NCI-H1092 (cell line): ENCODE data around the gene TSGA10IP.

Source experiments
- DNase-seq: peaks from one replicate; lab custom pipeline; 2025; lab: John Stamatoyannopoulos, UW

The TSGA10IP gene

GRCh38 chr11:65945430-65945911 lies at the start of gene TSGA10IP:
TSS of gene TSGA10IP (plus strand) at chr11:65945480. CDS start at chr11:65945676, 196 bp downstream.
- no peak for DNase-seq

- no peak for DNase-seq
Measured at GRCh38 chr11:65895482-65895981, 49.7 kb upstream of the TSGA10IP start.

- DNase-seq: no peak
Measured at GRCh38 chr11:65896034-65896999, 49.0 kb upstream of the TSGA10IP start.

- DNase-seq: no peak
Measured at GRCh38 chr11:65897020-65897471, 48.2 kb upstream of the TSGA10IP start.

- DNase-seq: no peak
Measured at GRCh38 chr11:65898656-65899355, 46.5 kb upstream of the TSGA10IP start.

- no peak for DNase-seq
Measured at GRCh38 chr11:65899356-65900124, 45.7 kb upstream of the TSGA10IP start.

- no peak for DNase-seq
Measured at GRCh38 chr11:65900125-65900898, 45.0 kb upstream of the TSGA10IP start, which contains the start of gene FOSL1. TSS of gene FOSL1 (minus strand) at chr11:65900388. CDS start at chr11:65900339, 49 bp downstream.

- no peak for DNase-seq
Measured at GRCh38 chr11:65900899-65901180, 44.4 kb upstream of the TSGA10IP start.

GRCh38 chr11:65903068-65903481 lies 42.2 kb upstream of the TSGA10IP start:
- no peak for DNase-seq

- DNase-seq: no peak
Measured at GRCh38 chr11:65903715-65904114, 41.6 kb upstream of the TSGA10IP start.

GRCh38 chr11:65906602-65907001 lies 38.7 kb upstream of the TSGA10IP start:
- no peak for DNase-seq

- no peak for DNase-seq
Measured at GRCh38 chr11:65907878-65908277, 37.4 kb upstream of the TSGA10IP start.

GRCh38 chr11:65911682-65912568 lies 33.4 kb upstream of the TSGA10IP start:
- DNase-seq: peak; percentile 36

GRCh38 chr11:65912845-65913244 lies 32.4 kb upstream of the TSGA10IP start:
- no peak for DNase-seq

- DNase-seq: no peak
Measured at GRCh38 chr11:65915101-65915820, 30.0 kb upstream of the TSGA10IP start.

- DNase-seq: no peak
Measured at GRCh38 chr11:65915821-65916251, 29.4 kb upstream of the TSGA10IP start.

GRCh38 chr11:65916391-65916790 lies 28.9 kb upstream of the TSGA10IP start:
- no peak for DNase-seq

- DNase-seq: no peak
Measured at GRCh38 chr11:65917077-65917433, 28.2 kb upstream of the TSGA10IP start.

- DNase-seq: no peak
Measured at GRCh38 chr11:65917434-65918210, 27.7 kb upstream of the TSGA10IP start.
